ENCODE data around the gene XIAP. TPM values are rescaled to one million over a fixed set of nuclear protein-coding genes. Genes with fewer than 3 reads are reported as not detected.
A peak's percentile ranks its signal among the peaks of the same experiment; 100 is the strongest.

Gene XIAP
- total and polyA plus RNA-seq, 9 of the 15 experiments (the other 6 are each of a cell fraction or from before 2014, with no cell fraction given) = 5.7 to 40.5 (median 19.8) TPM

- peak; percentile 35 for FAIRE-seq
- peak overlapping the region; percentile 96 to 97 for H3K9ac ChIP-seq (ENCODE audit: insufficient read depth in 1 of 2, low read depth in 2 of 2, low read length in 2 of 2)
- BruUV-seq (replicated peaks) = TSS peak; percentile 49
- H3K9me1 ChIP-seq (ENCODE audit: control insufficient read depth, insufficient read depth, low read length) = no peaks in the 10 kb centered on the region
- H3K27ac ChIP-seq (ENCODE audit: extremely low read depth, low read depth, low read length) = peak overlapping the region; percentile 99
- no peaks in the 10 kb centered on the region for H3K9me3 ChIP-seq (replicated peaks; ENCODE audit: control insufficient read depth, insufficient read depth, low read depth, low read length)
- peaks cover 79% of the 10 kb centered on the region for H3K79me2 ChIP-seq (ENCODE audit: control insufficient read depth, insufficient read depth, low read length)
- no peaks in the 10 kb centered on the region; the same call in 1 of the 2 replicates for H4K20me1 ChIP-seq (replicated peaks; ENCODE audit: control insufficient read depth, insufficient read depth, low read length)
- in situ Hi-C loops (cut with MboI) (no loop called here), intact Hi-C loops (cut with micrococcal nuclease) (loop anchor here (2.0 to 5.0 kb wide), 3 partner anchors 61 to 385 kb away; partner anchors contain the start of gene SH2D1A)
- ATAC-seq = peak; percentile 17
- 0% methylated on average over 20 of the region's 23 CpGs for WGBS (ENCODE audit: insufficient coverage, low coverage, missing lambda C conversion rate)
- ChIA-PET CTCF (ENCODE audit: low intra/inter-chr PET ratio) (no interaction called here), POLR2A (interaction anchor here (0.6 to 1.7 kb wide), 3 partner anchors 13 to 210 kb away, joined by 3 to 14 read pairs (median 3); no protein-coding TSS in a partner anchor)
- H2AFZ ChIP-seq (ENCODE audit: low read depth, low read length) = peak overlapping the region; percentile 82
- peak in 2 of 4 experiments; percentile 52 to 76 for DNase-seq (ENCODE audit: extremely low read depth in 1 of 4, low spot score in 3 of 4)
- peak overlapping the region; percentile 95 for H3K4me3 ChIP-seq
- H3K4me1 ChIP-seq (replicated peaks in 1 of 2; ENCODE audit: control insufficient read depth in 2 of 2, insufficient read depth in 2 of 2, low read length in 2 of 2) = peaks cover 4 to 5% of the 10 kb centered on the region in 2 experiments; a peak in 2 of 5 replicates
- H3K36me3 ChIP-seq (ENCODE audit: control insufficient read depth, insufficient read depth, low read length) = peaks cover 5% of the 10 kb centered on the region; the same call in 1 of the 3 replicates
- no peaks in the 10 kb centered on the region for H3K27me3 ChIP-seq (ENCODE audit: control insufficient read depth in 2 of 2, insufficient read depth in 2 of 2, low read length in 2 of 2)
- H3K4me2 ChIP-seq (ENCODE audit: insufficient read depth, low read length) = peak overlapping the region; percentile 91
- TF ChIP-seq CHD2 (IDR thresholded peaks at IDR 0.05; ENCODE audit: low read depth, low read length) = peak; percentile 33; the same call in 1 of the 2 replicates
- TF ChIP-seq EP400 (IDR thresholded peaks at IDR 0.05) = 0 out of 2 replicates have a peak, but pooled peaks have one; percentile 47
- TF ChIP-seq CHD1 (IDR thresholded peaks at IDR 0.05; ENCODE audit: low read length) = peak; percentile 78
- TF ChIP-seq MLLT1 (IDR thresholded peaks at IDR 0.05) = peak in 1 of 2 experiments; percentile 66; a peak in 3 of 4 replicates
- no peak for TF ChIP-seq HNRNPUL1 (IDR thresholded peaks at IDR 0.05; ENCODE audit: low read length)
- peak; percentile 6; the same call in 1 of the 2 replicates for TF ChIP-seq RB1 (IDR thresholded peaks at IDR 0.05; ENCODE audit: low read depth)
- TF ChIP-seq AFF1 (IDR thresholded peaks at IDR 0.05; ENCODE audit: low read depth in 1 of 2, partially characterized antibody in 2 of 2) = peak in 1 of 2 experiments; percentile 40
- TF ChIP-seq KDM1A (IDR thresholded peaks at IDR 0.05) = no peak
- TF ChIP-seq NFRKB (IDR thresholded peaks at IDR 0.05; ENCODE audit: low read depth) = 0 out of 2 replicates have a peak, but pooled peaks have one; percentile 3
- TF ChIP-seq TCF7 (IDR thresholded peaks at IDR 0.05; ENCODE audit: borderline replicate concordance) = no peak
- peak; percentile 12 for TF ChIP-seq E2F8 (IDR thresholded peaks at IDR 0.05; ENCODE audit: low read depth, partially characterized antibody)
- 0 out of 4 replicates have a peak, but pooled peaks of 1 of the 2 experiments have one; percentile 2 for TF ChIP-seq MNT (conservative IDR thresholded peaks at IDR 0.05)
Measured at GRCh38 chrX:123962006-123962467, 102.2 kb downstream of the XIAP start.
